ENCODE measurements around the gene MINDY4. TPM values are rescaled to one million over a fixed set of nuclear protein-coding genes. Genes with fewer than 3 reads are reported as not detected.

The MINDY4 gene
- total and polyA plus RNA-seq, 10 of the 15 experiments (the other 5 are each of a cell fraction or from before 2014, with no cell fraction given) = 0.10 to 0.90 (median 0.40) TPM

- BruUV-seq (replicated peaks) = no TSS peak
- Histone ChIP-seq H3K4me1 (ENCODE audit: control insufficient read depth, insufficient read depth, low read length) (no peaks in the 10 kb centered on the region), H4K20me1 (ENCODE audit: control insufficient read depth, insufficient read depth) (no peaks in the 10 kb centered on the region), H3K36me3 (ENCODE audit: control insufficient read depth in 2 of 2, insufficient read depth in 2 of 2, low read length in 1 of 2) (no peaks in the 10 kb centered on the region), H2AFZ (ENCODE audit: control insufficient read depth, low read depth, low read length) (no peak overlapping the region), H3K27me3 (replicated peaks in 1 of 2; ENCODE audit: control insufficient read depth in 2 of 2, insufficient read depth in 2 of 2, low read length in 1 of 2) (no peaks in the 10 kb centered on the region; a peak in 1 of 4 replicates), H3K4me2 (ENCODE audit: control insufficient read depth, insufficient read depth) (no peak overlapping the region), H3K4me3 (no peak overlapping the region), H3K9ac (ENCODE audit: control insufficient read depth, insufficient read depth, low read length) (no peak overlapping the region), H3K9me3 (replicated peaks; ENCODE audit: control insufficient read depth, insufficient read depth, low read length) (no peaks in the 10 kb centered on the region), H3K79me2 (ENCODE audit: control insufficient read depth, insufficient read depth, low read length) (no peaks in the 10 kb centered on the region), H3K27ac (ENCODE audit: control insufficient read depth, insufficient read depth) (no peak overlapping the region)
- 79% methylated on average over 2 of the region's 2 CpGs for WGBS (ENCODE audit: insufficient coverage, insufficient replicate concordance, low lambda C conversion rate, missing lambda C conversion rate)
- ATAC-seq (no peak), FAIRE-seq (no peak), DNase-seq (ENCODE audit: low read depth, low spot score) (no peak)
- in situ Hi-C loops (cut with MboI) = no loop called here
- SMC1A ChIA-PET (ENCODE audit: uncharacterized antibody, unreplicated experiment) = interaction anchor here (1.1 kb wide), 1 partner anchor 9 kb away, joined by 3 read pairs; no protein-coding TSS in a partner anchor
- CTCF ChIA-PET = interaction anchor here (0.6 kb wide), 1 partner anchor 191 kb away, joined by 3 read pairs; no protein-coding TSS in a partner anchor
- RAD21 ChIA-PET (ENCODE audit: unreplicated experiment) = no interaction called here
- intact Hi-C loops (cut with micrococcal nuclease; ENCODE audit: unreplicated experiment) = no loop called here
- POLR2A ChIA-PET = no interaction called here
- TF ChIP-seq SMARCA5 (IDR thresholded peaks at IDR 0.05) = no peak
- no peak for TF ChIP-seq IKZF2 (IDR thresholded peaks at IDR 0.05)
- no peak for TF ChIP-seq TCF3 (IDR thresholded peaks at IDR 0.05; ENCODE audit: borderline replicate concordance, insufficient read depth, low read depth, low read length)
- no peak for TF ChIP-seq EZH2 (IDR thresholded peaks at IDR 0.05; ENCODE audit: borderline replicate concordance, control insufficient read depth, low read depth, low read length)
- TF ChIP-seq DPF2 (IDR thresholded peaks at IDR 0.05) = no peak
- no peak for TF ChIP-seq E4F1 (IDR thresholded peaks at IDR 0.05; ENCODE audit: borderline replicate concordance, partially characterized antibody)
- TF ChIP-seq CHD2 (IDR thresholded peaks at IDR 0.05; ENCODE audit: borderline replicate concordance, low read depth, low read length) = no peak
- TF ChIP-seq NR2C1 (IDR thresholded peaks at IDR 0.05) = no peak
- TF ChIP-seq BCL3 (IDR thresholded peaks at IDR 0.05; ENCODE audit: borderline replicate concordance, insufficient read depth, low read depth, low read length, poor library complexity, severe bottlenecking) = no peak
- TF ChIP-seq RFX5 (IDR thresholded peaks at IDR 0.05; ENCODE audit: low read depth, low read length) = no peak
- no peak for TF ChIP-seq SP1 (IDR thresholded peaks at IDR 0.05; ENCODE audit: low read depth, low read length)
Measured at GRCh38 chr7:30750010-30750409, 21.2 kb upstream of the MINDY4 start.
